ENCODE measurements around the gene TTC28.
"Not testable (repeated sequence)": the region's sequence is repeated elsewhere in the genome, so short reads cannot be mapped to it uniquely, and the experiment has no call there.

DNA sequence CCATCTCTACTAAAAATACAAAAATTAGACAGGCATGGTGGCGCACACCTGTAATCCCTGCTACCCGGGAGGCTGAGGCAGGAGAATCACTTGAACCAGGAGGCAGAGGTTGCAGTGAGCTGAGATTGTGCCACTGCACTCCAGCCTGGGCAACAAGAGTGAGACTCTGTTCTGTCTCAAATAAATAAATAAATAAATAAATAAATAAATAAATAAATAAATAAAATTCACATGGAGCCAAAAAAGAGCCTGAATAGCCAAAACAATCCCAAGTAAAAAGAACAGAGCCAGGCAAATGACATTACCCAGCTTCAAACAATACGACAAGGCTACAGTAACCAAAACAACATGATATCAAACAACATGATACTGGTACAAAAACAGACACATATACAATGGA is 110.7 kb downstream of the TTC28 start:
- TF ChIP-seq, protein P1, sequence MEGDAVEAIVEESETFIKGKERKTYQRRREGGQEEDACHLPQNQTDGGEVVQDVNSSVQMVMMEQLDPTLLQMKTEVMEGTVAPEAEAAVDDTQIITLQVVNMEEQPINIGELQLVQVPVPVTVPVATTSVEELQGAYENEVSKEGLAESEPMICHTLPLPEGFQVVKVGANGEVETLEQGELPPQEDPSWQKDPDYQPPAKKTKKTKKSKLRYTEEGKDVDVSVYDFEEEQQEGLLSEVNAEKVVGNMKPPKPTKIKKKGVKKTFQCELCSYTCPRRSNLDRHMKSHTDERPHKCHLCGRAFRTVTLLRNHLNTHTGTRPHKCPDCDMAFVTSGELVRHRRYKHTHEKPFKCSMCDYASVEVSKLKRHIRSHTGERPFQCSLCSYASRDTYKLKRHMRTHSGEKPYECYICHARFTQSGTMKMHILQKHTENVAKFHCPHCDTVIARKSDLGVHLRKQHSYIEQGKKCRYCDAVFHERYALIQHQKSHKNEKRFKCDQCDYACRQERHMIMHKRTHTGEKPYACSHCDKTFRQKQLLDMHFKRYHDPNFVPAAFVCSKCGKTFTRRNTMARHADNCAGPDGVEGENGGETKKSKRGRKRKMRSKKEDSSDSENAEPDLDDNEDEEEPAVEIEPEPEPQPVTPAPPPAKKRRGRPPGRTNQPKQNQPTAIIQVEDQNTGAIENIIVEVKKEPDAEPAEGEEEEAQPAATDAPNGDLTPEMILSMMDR (IDR thresholded peaks at IDR 0.05; ENCODE audit: insufficient read depth, low read length, poor library complexity, severe bottlenecking): not testable (repeated sequence)
- TF ChIP-seq EZH2phosphoT487 (conservative IDR thresholded peaks at IDR 0.05; ENCODE audit: low read length): not testable (repeated sequence)

All from SU-DHL-6 (cell line).